ENCODE measurements around the gene MAP2.
"Not testable (repeated sequence)": the region's sequence is repeated elsewhere in the genome, so short reads cannot be mapped to it uniquely, and the experiment has no call there.

The MAP2 gene

DNA sequence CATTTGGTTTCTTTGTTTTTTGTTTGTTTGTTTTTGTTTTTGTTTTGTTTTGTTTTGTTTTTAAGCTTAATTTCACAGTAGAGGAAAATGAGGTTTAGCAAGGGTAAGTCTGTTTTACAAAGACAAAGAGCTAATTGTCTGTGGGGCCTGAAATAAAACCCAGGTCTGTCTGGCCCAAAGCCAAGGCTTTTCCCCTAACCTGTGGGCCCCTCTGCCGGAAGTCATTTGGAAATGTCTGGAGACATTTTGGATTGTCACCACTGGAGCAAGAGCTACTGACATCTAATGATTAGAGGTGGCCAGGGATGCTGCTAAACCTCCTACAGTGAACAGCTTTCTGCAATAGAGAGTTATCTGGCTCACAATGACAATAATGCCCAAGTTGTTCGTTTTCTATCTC lies 167.2 kb downstream of the MAP2 start:
- Histone ChIP-seq H3K56ac (ENCODE audit: low read length) (no peak overlapping the region), H3K4me1 (ENCODE audit: control insufficient read depth, low read depth, low read length) (no peaks in the 10 kb centered on the region), H2BK15ac (replicated peaks; ENCODE audit: low read depth) (no peak overlapping the region), H3K27ac (ENCODE audit: low read depth, low read length) (no peak overlapping the region), H2AK5ac (ENCODE audit: low read length) (no peak overlapping the region), H3K18ac (ENCODE audit: low read length) (no peak overlapping the region), H2BK120ac (ENCODE audit: low read depth, low read length) (no peak overlapping the region), H3K36me3 (ENCODE audit: control insufficient read depth, insufficient read depth, low read length) (no peaks in the 10 kb centered on the region), H3K23ac (ENCODE audit: low read length) (no peak overlapping the region), H2BK5ac (ENCODE audit: low read length) (no peak overlapping the region), H3K27me3 (ENCODE audit: insufficient read depth, low read length, poor library complexity) (no peaks in the 10 kb centered on the region), H3K4ac (ENCODE audit: low read depth, low read length) (no peak overlapping the region), H3K9ac (ENCODE audit: low read length) (no peak overlapping the region), H4K8ac (ENCODE audit: low read depth, low read length) (no peak overlapping the region), H4K5ac (ENCODE audit: low read length) (no peak overlapping the region), H3K4me2 (ENCODE audit: low read length) (no peak overlapping the region), H3K79me1 (ENCODE audit: low read length) (no peaks in the 10 kb centered on the region), H3K4me3 (ENCODE audit: low read length) (no peak overlapping the region), H3K79me2 (ENCODE audit: control insufficient read depth, insufficient read depth, low read length) (no peaks in the 10 kb centered on the region)
- DNase-seq, result no peak
- WGBS (ENCODE audit: extremely low coverage, insufficient coverage, low lambda C conversion rate), result no CpG with 5 or more reads among the region's 2 CpGs

DNA sequence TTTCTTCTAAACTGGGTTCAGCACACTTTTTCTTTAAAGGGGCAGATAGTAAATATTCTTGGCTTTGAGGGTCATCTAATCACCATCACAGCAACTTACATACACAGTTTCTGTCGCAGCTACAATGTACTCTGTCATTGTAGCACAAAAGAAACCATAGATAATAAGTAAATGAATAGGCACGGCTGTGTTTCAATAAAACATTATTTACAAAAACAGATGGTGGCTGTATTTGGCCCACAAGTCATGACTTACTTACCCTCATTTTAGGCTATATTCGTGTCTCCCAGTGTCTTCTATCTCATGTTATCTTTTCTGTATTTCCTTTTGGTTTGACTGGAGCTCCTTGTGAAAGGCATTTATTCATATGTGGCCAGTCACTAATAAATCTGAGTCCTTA lies 168.3 kb downstream of the MAP2 start:
- Histone ChIP-seq H3K4me1 (ENCODE audit: control insufficient read depth, low read depth, low read length) (no peaks in the 10 kb centered on the region), H3K27ac (ENCODE audit: low read depth, low read length) (no peak overlapping the region), H3K9ac (ENCODE audit: low read length) (no peak overlapping the region), H3K79me2 (ENCODE audit: control insufficient read depth, insufficient read depth, low read length) (no peaks in the 10 kb centered on the region), H3K23ac (ENCODE audit: low read length) (no peak overlapping the region), H2AK5ac (ENCODE audit: low read length) (no peak overlapping the region), H3K4ac (ENCODE audit: low read depth, low read length) (no peak overlapping the region), H2BK5ac (ENCODE audit: low read length) (no peak overlapping the region), H3K27me3 (ENCODE audit: insufficient read depth, low read length, poor library complexity) (no peaks in the 10 kb centered on the region), H3K18ac (ENCODE audit: low read length) (no peak overlapping the region), H3K79me1 (ENCODE audit: low read length) (no peaks in the 10 kb centered on the region), H3K4me2 (ENCODE audit: low read length) (no peak overlapping the region), H4K5ac (ENCODE audit: low read length) (no peak overlapping the region), H4K8ac (ENCODE audit: low read depth, low read length) (no peak overlapping the region), H3K4me3 (ENCODE audit: low read length) (no peak overlapping the region), H2BK15ac (replicated peaks; ENCODE audit: low read depth) (no peak overlapping the region), H3K36me3 (ENCODE audit: control insufficient read depth, insufficient read depth, low read length) (no peaks in the 10 kb centered on the region), H2BK120ac (ENCODE audit: low read depth, low read length) (no peak overlapping the region), H3K56ac (ENCODE audit: low read length) (no peak overlapping the region)
- DNase-seq, result no peak
- WGBS (ENCODE audit: extremely low coverage, insufficient coverage, low lambda C conversion rate), result no CpG with 5 or more reads among the region's 3 CpGs

DNA sequence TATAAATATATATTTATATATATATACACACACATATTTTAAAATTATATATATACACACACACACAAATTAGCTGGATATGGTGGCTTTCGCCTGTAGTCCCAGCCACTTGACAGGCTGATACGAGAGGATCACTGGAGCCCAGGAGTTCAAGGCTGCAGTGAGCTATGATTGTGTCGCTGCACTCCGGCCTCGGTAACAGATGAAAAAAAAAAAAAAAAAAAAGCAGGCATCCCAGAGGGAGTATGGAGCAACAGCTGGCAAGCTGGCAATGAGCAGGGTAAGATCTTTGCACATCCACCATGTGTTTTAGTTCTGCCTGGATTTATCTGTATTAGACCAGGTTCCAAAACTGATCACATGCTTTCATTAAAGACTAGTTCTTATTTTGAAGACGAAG lies 170.1 kb downstream of the MAP2 start:
- no peak overlapping the region for H3K4me2 ChIP-seq (ENCODE audit: low read length)
- no peak overlapping the region for H2AK5ac ChIP-seq (ENCODE audit: low read length)
- H3K27ac ChIP-seq (ENCODE audit: low read depth, low read length), result no peak overlapping the region
- H2BK120ac ChIP-seq (ENCODE audit: low read depth, low read length), result no peak overlapping the region
- no peak overlapping the region for H4K8ac ChIP-seq (ENCODE audit: low read depth, low read length)
- no peak overlapping the region for H2BK5ac ChIP-seq (ENCODE audit: low read length)
- no peak overlapping the region for H3K4ac ChIP-seq (ENCODE audit: low read depth, low read length)
- H3K79me2 ChIP-seq (ENCODE audit: control insufficient read depth, insufficient read depth, low read length), result no peaks in the 10 kb centered on the region
- no peaks in the 10 kb centered on the region for H3K27me3 ChIP-seq (ENCODE audit: insufficient read depth, low read length, poor library complexity)
- no peak overlapping the region for H3K4me3 ChIP-seq (ENCODE audit: low read length)
- no peaks in the 10 kb centered on the region for H3K36me3 ChIP-seq (ENCODE audit: control insufficient read depth, insufficient read depth, low read length)
- H3K9ac ChIP-seq (ENCODE audit: low read length), result no peak overlapping the region
- no peaks in the 10 kb centered on the region for H3K79me1 ChIP-seq (ENCODE audit: low read length)
- H2BK15ac ChIP-seq (replicated peaks; ENCODE audit: low read depth), result no peak overlapping the region
- H3K18ac ChIP-seq (ENCODE audit: low read length), result no peak overlapping the region
- H3K56ac ChIP-seq (ENCODE audit: low read length), result no peak overlapping the region
- no peak overlapping the region for H3K23ac ChIP-seq (ENCODE audit: low read length)
- no peak overlapping the region for H4K5ac ChIP-seq (ENCODE audit: low read length)
- WGBS (ENCODE audit: extremely low coverage, insufficient coverage, low lambda C conversion rate), result no CpG with 5 or more reads among the region's 6 CpGs
- no peaks in the 10 kb centered on the region for H3K4me1 ChIP-seq (ENCODE audit: control insufficient read depth, low read depth, low read length)
- DNase-seq, result no peak

DNA sequence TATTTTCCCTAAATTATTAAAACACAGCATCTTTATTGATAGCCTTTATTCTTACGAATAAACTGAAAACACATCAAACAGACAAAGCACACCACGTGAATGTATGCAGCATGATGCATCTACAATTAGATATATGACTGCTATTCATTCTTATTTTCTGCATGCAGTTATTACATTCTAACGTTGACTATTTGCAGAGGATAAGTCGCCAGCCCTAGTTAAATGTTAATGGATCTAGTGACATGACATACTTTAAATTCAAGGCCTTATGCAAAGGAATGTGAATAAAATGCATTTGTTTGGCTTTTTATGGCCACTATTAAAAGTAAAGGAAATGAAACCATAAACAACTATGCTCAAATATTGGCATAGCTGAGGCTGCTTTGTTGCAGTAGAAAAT lies 172.4 kb downstream of the MAP2 start:
- H3K36me3 ChIP-seq (ENCODE audit: control insufficient read depth, insufficient read depth, low read length), result no peaks in the 10 kb centered on the region

DNA sequence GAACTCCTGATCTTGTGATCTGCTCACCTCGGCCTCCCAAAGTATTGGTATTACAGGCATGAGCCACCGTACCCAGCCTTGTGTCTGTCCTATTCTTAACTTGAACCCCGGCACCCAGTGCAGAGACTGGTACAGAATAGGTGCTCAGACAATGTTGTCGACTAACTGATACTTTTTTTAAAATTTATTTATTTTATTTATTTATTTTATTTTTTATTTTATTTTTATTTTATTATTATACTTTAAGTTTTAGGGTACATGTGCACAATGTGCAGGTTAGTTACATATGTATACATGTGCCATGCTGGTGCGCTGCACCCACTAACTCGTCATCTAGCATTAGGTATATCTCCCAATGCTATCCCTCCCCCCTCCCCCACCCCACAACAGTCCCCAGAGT lies 174.4 kb downstream of the MAP2 start:
- not testable (repeated sequence) for H3K56ac ChIP-seq (ENCODE audit: low read length); H4K5ac ChIP-seq (ENCODE audit: low read length); H2BK120ac ChIP-seq (ENCODE audit: low read depth, low read length); H3K18ac ChIP-seq (ENCODE audit: low read length); H3K4me1 ChIP-seq (ENCODE audit: control insufficient read depth, low read depth, low read length); H3K9ac ChIP-seq (ENCODE audit: low read length); H3K4ac ChIP-seq (ENCODE audit: low read depth, low read length); H3K79me1 ChIP-seq (ENCODE audit: low read length); H2BK15ac ChIP-seq (replicated peaks; ENCODE audit: low read depth); H3K27me3 ChIP-seq (ENCODE audit: insufficient read depth, low read length, poor library complexity); H3K4me3 ChIP-seq (ENCODE audit: low read length); H3K27ac ChIP-seq (ENCODE audit: low read depth, low read length); DNase-seq; H2BK5ac ChIP-seq (ENCODE audit: low read length); H3K79me2 ChIP-seq (ENCODE audit: control insufficient read depth, insufficient read depth, low read length); H3K36me3 ChIP-seq (ENCODE audit: control insufficient read depth, insufficient read depth, low read length); H2AK5ac ChIP-seq (ENCODE audit: low read length); H4K8ac ChIP-seq (ENCODE audit: low read depth, low read length); H3K4me2 ChIP-seq (ENCODE audit: low read length); H3K23ac ChIP-seq (ENCODE audit: low read length)
- no CpG with 5 or more reads among the region's 6 CpGs for WGBS (ENCODE audit: extremely low coverage, insufficient coverage, low lambda C conversion rate)

More for the DNA sequence above, 172.4 kb downstream of the MAP2 start:
- H3K4me1 ChIP-seq (ENCODE audit: control insufficient read depth, low read depth, low read length), result no peaks in the 10 kb centered on the region
- no peak for DNase-seq
- no peak overlapping the region for H4K5ac ChIP-seq (ENCODE audit: low read length)
- H4K8ac ChIP-seq (ENCODE audit: low read depth, low read length), result no peak overlapping the region
- H2BK120ac ChIP-seq (ENCODE audit: low read depth, low read length), result no peak overlapping the region
- no peak overlapping the region for H2AK5ac ChIP-seq (ENCODE audit: low read length)
- no peaks in the 10 kb centered on the region for H3K79me2 ChIP-seq (ENCODE audit: control insufficient read depth, insufficient read depth, low read length)
- no peak overlapping the region for H3K18ac ChIP-seq (ENCODE audit: low read length)
- H2BK15ac ChIP-seq (replicated peaks; ENCODE audit: low read depth), result no peak overlapping the region
- H3K4me3 ChIP-seq (ENCODE audit: low read length), result no peak overlapping the region
- no peak overlapping the region for H2BK5ac ChIP-seq (ENCODE audit: low read length)
- no peak overlapping the region for H3K23ac ChIP-seq (ENCODE audit: low read length)
- no CpG with 5 or more reads among the region's 4 CpGs for WGBS (ENCODE audit: extremely low coverage, insufficient coverage, low lambda C conversion rate)
- no peak overlapping the region for H3K56ac ChIP-seq (ENCODE audit: low read length)
- H3K4me2 ChIP-seq (ENCODE audit: low read length), result no peak overlapping the region
- no peak overlapping the region for H3K27ac ChIP-seq (ENCODE audit: low read depth, low read length)
- H3K27me3 ChIP-seq (ENCODE audit: insufficient read depth, low read length, poor library complexity), result no peaks in the 10 kb centered on the region
- H3K79me1 ChIP-seq (ENCODE audit: low read length), result no peaks in the 10 kb centered on the region
- no peak overlapping the region for H3K9ac ChIP-seq (ENCODE audit: low read length)
- no peak overlapping the region for H3K4ac ChIP-seq (ENCODE audit: low read depth, low read length)

DNA sequence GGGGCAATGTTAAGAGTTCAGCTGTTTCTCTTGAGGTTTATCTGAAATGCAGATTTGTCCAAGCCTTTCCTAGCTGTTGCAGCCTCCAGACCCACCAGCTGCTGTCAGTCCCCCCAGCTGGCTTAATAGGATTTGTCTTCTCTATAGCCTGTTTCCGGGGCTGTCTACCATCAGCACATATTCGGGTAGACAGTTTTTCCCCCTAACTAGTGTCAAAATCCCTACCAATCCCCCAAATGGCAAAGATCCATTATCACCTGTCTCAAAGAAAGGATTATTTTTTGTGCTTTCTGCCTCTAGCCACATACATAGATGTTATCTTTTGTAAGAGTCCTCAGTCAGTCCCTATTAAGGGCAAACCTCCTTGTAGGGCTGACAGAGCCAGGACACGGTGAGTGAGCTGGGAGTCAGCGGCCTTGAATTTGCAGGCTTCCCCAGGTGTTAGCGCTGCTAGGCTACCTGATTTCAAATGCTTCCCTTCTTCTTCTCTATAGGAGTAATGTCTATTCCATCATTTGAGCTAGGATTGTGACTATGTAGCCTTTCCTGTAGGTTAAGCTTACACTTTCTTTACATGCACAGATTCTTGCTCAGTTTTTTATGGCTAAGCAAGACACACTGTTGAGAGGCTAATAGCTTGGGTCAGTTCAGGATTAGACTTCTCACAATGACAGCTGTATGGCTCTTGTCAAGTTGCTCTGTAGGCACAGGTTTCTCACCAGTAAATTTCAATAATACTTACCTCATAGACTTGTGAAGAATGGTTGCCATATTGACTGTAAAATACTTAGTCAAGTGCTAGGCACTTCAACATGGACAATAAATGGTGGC lies 176.7 kb downstream of the MAP2 start:
- Histone ChIP-seq H3K79me2 (ENCODE audit: control insufficient read depth, insufficient read depth, low read length) (no peaks in the 10 kb centered on the region), H2AK5ac (ENCODE audit: low read length) (no peak overlapping the region), H3K27me3 (ENCODE audit: insufficient read depth, low read length, poor library complexity) (no peaks in the 10 kb centered on the region), H3K4ac (ENCODE audit: low read depth, low read length) (no peak overlapping the region), H2BK5ac (ENCODE audit: low read length) (no peak overlapping the region), H2BK120ac (ENCODE audit: low read depth, low read length) (no peak overlapping the region), H3K79me1 (ENCODE audit: low read length) (no peaks in the 10 kb centered on the region), H3K27ac (ENCODE audit: low read depth, low read length) (no peak overlapping the region), H4K8ac (ENCODE audit: low read depth, low read length) (no peak overlapping the region), H3K18ac (ENCODE audit: low read length) (no peak overlapping the region), H4K5ac (ENCODE audit: low read length) (no peak overlapping the region), H3K56ac (ENCODE audit: low read length) (no peak overlapping the region), H2BK15ac (replicated peaks; ENCODE audit: low read depth) (no peak overlapping the region), H3K4me1 (ENCODE audit: control insufficient read depth, low read depth, low read length) (no peaks in the 10 kb centered on the region), H3K36me3 (ENCODE audit: control insufficient read depth, insufficient read depth, low read length) (no peaks in the 10 kb centered on the region), H3K23ac (ENCODE audit: low read length) (no peak overlapping the region), H3K4me2 (ENCODE audit: low read length) (no peak overlapping the region), H3K4me3 (ENCODE audit: low read length) (no peak overlapping the region), H3K9ac (ENCODE audit: low read length) (no peak overlapping the region)
- peak; percentile 23 for DNase-seq
- WGBS (ENCODE audit: extremely low coverage, insufficient coverage, low lambda C conversion rate), result no CpG with 5 or more reads among the region's 5 CpGs

Measured in mesendoderm (in vitro differentiated cells).